Stimulated activated CD8-positive, alpha-beta memory T cell treated with anti-CD3 and anti-CD28 coated beads, Interleukin-2, amount 100 ng/mL, for 1 hour (primary cell): Measurements from ENCODE around the gene TTLL9.

ENCODE experiments used
- DNase-seq, 2 donors: peaks; one replicate each; pipeline ENCODE4 v3.0.0-alpha.2; 2020; ENCODE audit warnings: low read depth in 2 of 2

TTLL9 gene

GRCh38 chr20:31857861-31858759 is 12.3 kb upstream of the TTLL9 start:
- DNase-seq = no peak

- DNase-seq = no peak
Measured at GRCh38 chr20:31858760-31859083, 11.7 kb upstream of the TTLL9 start.

- no peak for DNase-seq
Measured at GRCh38 chr20:31859266-31859997, 11.0 kb upstream of the TTLL9 start.

- no peak for DNase-seq
Measured at GRCh38 chr20:31859998-31860380, 10.4 kb upstream of the TTLL9 start.

GRCh38 chr20:31860390-31861134 is 9.9 kb upstream of the TTLL9 start:
- no peak for DNase-seq

- DNase-seq = no peak
Measured at GRCh38 chr20:31861135-31861384, 9.4 kb upstream of the TTLL9 start.

- peak; percentile 31 to 50 for DNase-seq
Measured at GRCh38 chr20:31861385-31862156, 8.9 kb upstream of the TTLL9 start.

- DNase-seq = no peak
Measured at GRCh38 chr20:31862157-31862470, 8.3 kb upstream of the TTLL9 start.

- DNase-seq = no peak
Measured at GRCh38 chr20:31862506-31862905, 7.9 kb upstream of the TTLL9 start.

- DNase-seq = no peak
Measured at GRCh38 chr20:31863296-31864085, 6.9 kb upstream of the TTLL9 start.

GRCh38 chr20:31864521-31865400 is 5.7 kb upstream of the TTLL9 start:
- DNase-seq = no peak

- DNase-seq = no peak
Measured at GRCh38 chr20:31866221-31866620, 4.2 kb upstream of the TTLL9 start.

GRCh38 chr20:31868853-31869672 is 1.4 kb upstream of the TTLL9 start:
- DNase-seq = no peak

GRCh38 chr20:31869673-31869941 is 827 bp upstream of the TTLL9 start:
- DNase-seq = no peak

- DNase-seq = no peak
Measured at GRCh38 chr20:31870726-31871617, 538 bp downstream of the TTLL9 start.

- DNase-seq = no peak
Measured at GRCh38 chr20:31871618-31871954, 1.2 kb downstream of the TTLL9 start.

GRCh38 chr20:31872406-31872805 is 2.0 kb downstream of the TTLL9 start:
- DNase-seq = no peak

GRCh38 chr20:31875671-31876070 is 5.2 kb downstream of the TTLL9 start:
- no peak for DNase-seq

- no peak for DNase-seq
Measured at GRCh38 chr20:31877684-31878083, 7.2 kb downstream of the TTLL9 start.
